A172 (cell line): ENCODE results near the gene DPP9. TPM values are rescaled to one million over a fixed set of nuclear protein-coding genes. Genes with fewer than 3 reads are reported as not detected.
A peak's percentile ranks its signal among the peaks of the same experiment; 100 is the strongest.
"Not testable (repeated sequence)": the region's sequence is repeated elsewhere in the genome, so short reads cannot be mapped to it uniquely, and the experiment has no call there.

Experiments used
- DNase-seq: peaks from one replicate; pipeline ENCODE4 v3.0.0-alpha.2; 2015; ENCODE audit warnings: low spot score
- total RNA-seq: library from RNA; depleted of rRNA; stranded (reverse); fragments of >200 nt; shearing (Covaris generic); gene quantifications from 2 replicates; pipeline ENCODE4 v1.2.3, GENCODE V29; 2014

DPP9 gene
- total RNA-seq, 1 experiment from 2014 or later, result 81.8 TPM

- DNase-seq, result no peak
Measured at GRCh38 chr19:4688587-4688986, 35.1 kb downstream of the DPP9 start.

GRCh38 chr19:4687396-4687795 lies 36.2 kb downstream of the DPP9 start:
- no peak for DNase-seq

- DNase-seq, result no peak
Measured at GRCh38 chr19:4686700-4687099, 36.9 kb downstream of the DPP9 start.

- no peak for DNase-seq
Measured at GRCh38 chr19:4684312-4685095, 39.1 kb downstream of the DPP9 start.

GRCh38 chr19:4682417-4683200 lies 41.0 kb downstream of the DPP9 start:
- DNase-seq, result no peak

- DNase-seq, result not testable (repeated sequence)
Measured at GRCh38 chr19:4680021-4680420, 43.6 kb downstream of the DPP9 start.

GRCh38 chr19:4678881-4679790 lies 44.5 kb downstream of the DPP9 start:
- DNase-seq, result peak; percentile 42

GRCh38 chr19:4676955-4677731 lies 46.5 kb downstream of the DPP9 start:
- DNase-seq, result peak; percentile 69

- DNase-seq, result no peak
Measured at GRCh38 chr19:4675346-4675745, 48.3 kb downstream of the DPP9 start.

GRCh38 chr19:4673726-4674125 lies 49.9 kb downstream of the DPP9 start:
- no peak for DNase-seq

- DNase-seq, result no peak
Measured at GRCh38 chr19:4673216-4673615, 50.4 kb downstream of the DPP9 start.

GRCh38 chr19:4671185-4671851 lies 52.3 kb downstream of the DPP9 start:
- DNase-seq, result no peak

- peak; percentile 74 for DNase-seq
Measured at GRCh38 chr19:4669723-4670480, 53.7 kb downstream of the DPP9 start, which contains the start of gene MYDGF. Gene MYDGF, minus strand, starts transcription at chr19:4670342. Its CDS starts 8 bp downstream, at chr19:4670334.

- no peak for DNase-seq
Measured at GRCh38 chr19:4664642-4665041, 59.0 kb downstream of the DPP9 start.

GRCh38 chr19:4662812-4663211 lies 60.8 kb downstream of the DPP9 start:
- no peak for DNase-seq

GRCh38 chr19:4662020-4662695 lies 61.5 kb downstream of the DPP9 start:
- no peak for DNase-seq

GRCh38 chr19:4660993-4661392 lies 62.6 kb downstream of the DPP9 start:
- DNase-seq, result no peak

GRCh38 chr19:4660181-4660791 lies 63.4 kb downstream of the DPP9 start:
- peak; percentile 39 for DNase-seq

GRCh38 chr19:4657835-4658234 lies 65.8 kb downstream of the DPP9 start:
- DNase-seq, result no peak
